Liver (tissue), 9 donors: ENCODE results near the gene PCDHA13. TPM values are rescaled to one million over a fixed set of nuclear protein-coding genes. Genes with fewer than 3 reads are reported as not detected.
"Not testable (repeated sequence)": the region's sequence is repeated elsewhere in the genome, so short reads cannot be mapped to it uniquely, and the experiment has no call there.

Experiments
- DNase-seq: peaks from one replicate; pipeline ENCODE4 v3.0.0-alpha.2; 2017; ENCODE audit warnings: low spot score
- H3K27ac ChIP-seq, 2 donors: one replicate each; pipeline ENCODE4 v1.7.0; 2013; ENCODE audit warnings: inconsistent platforms in 2 of 2, low read length in 2 of 2, control low read depth in 1 of 2, low read depth in 1 of 2, mild to moderate bottlenecking in 1 of 2
- H3K27me3 ChIP-seq, 4 donors: one replicate each; pipeline versions ENCODE4 v1.6.1 to v1.7.0; 2013; ENCODE audit warnings: low read length in 3 of 4, inconsistent platforms in 1 of 4, mild to moderate bottlenecking in 1 of 4, moderate library complexity in 1 of 4; ENCODE audit not compliant: control insufficient read depth in 4 of 4, insufficient read depth in 4 of 4
- H3K36me3 ChIP-seq, 4 donors: one replicate each; pipeline versions ENCODE4 v1.6.1 to v1.7.0; 2013; ENCODE audit warnings: low read length in 3 of 4, mild to moderate bottlenecking in 3 of 4, low read depth in 1 of 4, moderate library complexity in 1 of 4; ENCODE audit not compliant: control insufficient read depth in 4 of 4, insufficient read depth in 3 of 4
- H3K4me1 ChIP-seq, 4 donors: one replicate each; pipeline versions ENCODE4 v1.6.1 to v1.7.0; 2013; ENCODE audit warnings: low read length in 3 of 4, mild to moderate bottlenecking in 3 of 4, moderate library complexity in 1 of 4; ENCODE audit not compliant: control insufficient read depth in 4 of 4, insufficient read depth in 4 of 4
- H3K4me3 ChIP-seq, 3 donors: one replicate each; pipeline versions ENCODE4 v1.6.1 to v1.7.0; 2013; ENCODE audit warnings: low read length in 3 of 3, control low read depth in 1 of 3, low read depth in 1 of 3, mild to moderate bottlenecking in 1 of 3
- H3K9ac ChIP-seq, 2 donors: one replicate each; pipeline ENCODE4 v1.7.0; 2013; ENCODE audit warnings: low read length in 2 of 2, mild to moderate bottlenecking in 2 of 2, moderate library complexity in 2 of 2, control low read depth in 1 of 2, low read depth in 1 of 2
- H3K9me3 ChIP-seq, 4 donors: one replicate each; pipeline versions ENCODE4 v1.6.1 to v1.7.0; 2013; ENCODE audit warnings: low read length in 3 of 4; ENCODE audit not compliant: control insufficient read depth in 4 of 4
- FOXA1 ChIP-seq: IDR thresholded peaks from 2 replicates; pipeline ENCODE4 v1.6.1; 2016; ENCODE audit warnings: antibody characterized with exemption
- GABPA ChIP-seq, 2 donors: IDR thresholded peaks in 1 of 2; conservative IDR thresholded peaks in 1 of 2; 2 replicates each; pipeline ENCODE4 v1.6.1; 2016; ENCODE audit warnings: antibody characterized with exemption in 2 of 2, mild to moderate bottlenecking in 1 of 2, moderate library complexity in 1 of 2
- HNF4A ChIP-seq, 2 donors: conservative IDR thresholded peaks; 2 replicates each; pipeline ENCODE4 v1.6.1; 2016; ENCODE audit warnings: antibody characterized with exemption in 2 of 2, mild to moderate bottlenecking in 2 of 2
- RAD21 ChIP-seq, 2 donors: IDR thresholded peaks; 2 replicates each; pipeline ENCODE4 v1.6.1; 2016; ENCODE audit warnings: antibody characterized with exemption in 2 of 2, mild to moderate bottlenecking in 2 of 2
- RXRA ChIP-seq, 2 donors: IDR thresholded peaks; 2 replicates each; pipeline ENCODE4 v1.6.1; 2017 to 2018; ENCODE audit warnings: antibody characterized with exemption in 2 of 2, mild to moderate bottlenecking in 1 of 2
- TAF1 ChIP-seq: conservative IDR thresholded peaks from 2 replicates; pipeline ENCODE4 v1.6.1; 2016; ENCODE audit warnings: antibody characterized with exemption, mild to moderate bottlenecking
- YY1 ChIP-seq: IDR thresholded peaks from 2 replicates; pipeline ENCODE4 v1.6.1; 2016; ENCODE audit warnings: antibody characterized with exemption, mild to moderate bottlenecking
- WGBS: extraction: QIAGEN DNeasy Blood & Tissue Kit; methylation state at CpG from one replicate; pipeline ENCODE4 v1.1.7; 2013; 5-methylcytosine and 5-hydroxymethylcytosine counted together
- polyA plus RNA-seq, 2 donors: library from polyadenylated mRNA; stranded (reverse) in 1 of 2; unstranded in 1 of 2; fragments of 200-250 nt in 1 of 2; fragments of >200 nt in 1 of 2; fragmentation: Nextera tagmentation in 1 of 2; extraction: Ambion mirVana in 1 of 2; gene quantifications; one replicate each; pipeline versions ENCODE4 v1.2.1 to v1.2.3, GENCODE V29; 2013 to 2015
- total RNA-seq, 2 donors: library from RNA; depleted of rRNA; stranded (reverse); fragments of >200 nt; gene quantifications; one replicate each; pipeline ENCODE4 v1.2.3, GENCODE V29; 2014
- TF ChIP-seq, protein P1 (sequence below): fragments of 150-350 bp; IDR thresholded peaks from 2 replicates; pipeline ENCODE4 v1.5.1; 2017; ENCODE audit warnings: improper control_type of control experiment, low read depth, low read length; ENCODE audit not compliant: missing input control
- TF ChIP-seq, protein P2 (sequence below): IDR thresholded peaks from 2 replicates; pipeline ENCODE4 v1.6.1; 2016; ENCODE audit warnings: antibody characterized with exemption, mild to moderate bottlenecking
- donor health status: healthy.
- donor health status: healthy.
- donor health status: healthy.
- donor health status: healthy.
- donor health status: healthy.

PCDHA13 gene, protein sequence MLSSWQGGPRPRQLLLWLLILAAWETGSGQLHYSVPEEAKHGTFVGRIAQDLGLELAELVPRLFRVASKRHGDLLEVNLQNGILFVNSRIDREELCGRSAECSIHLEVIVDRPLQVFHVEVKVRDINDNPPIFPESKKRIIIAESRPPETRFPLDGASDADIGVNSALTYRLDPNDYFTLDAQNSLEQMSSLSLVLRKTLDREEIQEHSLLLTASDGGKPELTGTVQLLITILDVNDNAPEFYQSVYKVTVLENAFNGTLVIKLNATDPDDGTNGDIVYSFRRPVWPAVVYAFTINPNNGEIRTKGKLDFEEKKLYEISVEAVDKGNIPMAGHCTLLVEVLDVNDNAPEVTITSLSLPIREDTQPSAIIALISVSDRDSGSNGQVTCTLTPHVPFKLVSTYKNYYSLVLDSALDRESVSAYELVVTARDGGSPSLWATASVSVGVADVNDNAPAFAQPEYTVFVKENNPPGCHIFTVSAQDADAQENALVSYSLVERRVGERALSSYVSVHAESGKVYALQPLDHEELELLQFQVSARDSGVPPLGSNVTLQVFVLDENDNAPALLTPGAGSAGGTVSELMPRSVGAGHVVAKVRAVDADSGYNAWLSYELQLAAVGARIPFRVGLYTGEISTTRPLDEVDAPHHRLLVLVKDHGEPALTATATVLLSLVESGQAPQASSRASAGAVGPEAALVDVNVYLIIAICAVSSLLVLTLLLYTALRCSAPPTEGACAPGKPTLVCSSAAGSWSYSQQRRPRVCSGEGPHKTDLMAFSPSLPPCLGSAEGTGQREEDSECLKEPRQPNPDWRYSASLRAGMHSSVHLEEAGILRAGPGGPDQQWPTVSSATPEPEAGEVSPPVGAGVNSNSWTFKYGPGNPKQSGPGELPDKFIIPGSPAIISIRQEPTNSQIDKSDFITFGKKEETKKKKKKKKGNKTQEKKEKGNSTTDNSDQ
- total RNA-seq (under 1 TPM in 1 of 2 donors, not detected in 1; 0.17 TPM), polyA plus RNA-seq (under 1 TPM; 0.03 to 0.07 TPM)

DNA sequence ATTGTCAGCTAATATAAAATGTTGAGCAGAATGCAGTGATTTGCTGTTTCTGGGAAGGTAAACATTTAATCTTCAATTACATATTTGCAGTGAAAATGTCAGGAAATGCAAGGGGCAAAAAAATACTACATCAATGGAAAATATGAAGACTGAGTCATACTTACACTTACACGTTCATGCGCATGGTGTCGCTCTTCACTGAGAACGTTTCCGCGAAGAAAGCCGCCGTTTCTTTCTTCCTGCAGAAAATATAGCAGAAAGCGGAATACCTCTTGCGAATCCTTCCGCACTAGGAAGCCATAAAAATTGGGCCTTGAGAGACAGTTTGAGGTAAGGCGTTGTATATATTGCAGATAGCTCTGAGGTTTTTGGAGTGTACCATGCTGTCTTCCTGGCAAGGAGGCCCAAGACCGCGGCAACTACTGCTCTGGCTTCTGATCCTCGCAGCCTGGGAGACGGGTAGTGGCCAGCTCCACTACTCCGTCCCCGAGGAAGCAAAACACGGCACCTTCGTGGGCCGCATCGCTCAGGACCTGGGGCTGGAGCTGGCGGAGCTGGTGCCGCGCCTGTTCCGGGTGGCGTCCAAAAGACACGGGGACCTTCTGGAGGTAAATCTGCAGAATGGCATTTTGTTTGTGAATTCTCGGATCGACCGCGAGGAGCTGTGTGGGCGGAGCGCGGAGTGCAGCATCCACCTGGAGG lies at the start of gene PCDHA13:
PCDHA13 (plus strand) TSS at position 236 of the 702 bp plus-strand sequence; CDS start at position 381, 145 bp downstream.
- Histone ChIP-seq H3K4me3 (peak within 1 kb of the TSS in 2 of 3 donors; percentile 51 to 57), H3K27me3 (peaks cover 0 to 11% (median 1%) of the 10 kb centered on the region in 4 donors), H3K4me1 (peaks cover 0 to 2% (median 0%) of the 10 kb centered on the region in 4 donors), H3K9ac (no peak within 1 kb of the TSS), H3K9me3 (peaks cover 4 to 31% (median 21%) of the 10 kb centered on the region in 4 donors), H3K36me3 (no peaks in the 10 kb centered on the region), H3K27ac (no peak within 1 kb of the TSS)
- TF ChIP-seq GABPA (IDR thresholded peaks at IDR 0.05 in 1 of 2, conservative IDR thresholded peaks at IDR 0.05 in 1 of 2): no peak
- no peak for TF ChIP-seq RXRA (IDR thresholded peaks at IDR 0.05)
- no peak for TF ChIP-seq TAF1
- no peak for TF ChIP-seq HNF4A (conservative IDR thresholded peaks at IDR 0.05)
- peak; percentile 55 to 68 for TF ChIP-seq RAD21 (IDR thresholded peaks at IDR 0.05)
- no peak for TF ChIP-seq FOXA1
- TF ChIP-seq, protein P1, sequence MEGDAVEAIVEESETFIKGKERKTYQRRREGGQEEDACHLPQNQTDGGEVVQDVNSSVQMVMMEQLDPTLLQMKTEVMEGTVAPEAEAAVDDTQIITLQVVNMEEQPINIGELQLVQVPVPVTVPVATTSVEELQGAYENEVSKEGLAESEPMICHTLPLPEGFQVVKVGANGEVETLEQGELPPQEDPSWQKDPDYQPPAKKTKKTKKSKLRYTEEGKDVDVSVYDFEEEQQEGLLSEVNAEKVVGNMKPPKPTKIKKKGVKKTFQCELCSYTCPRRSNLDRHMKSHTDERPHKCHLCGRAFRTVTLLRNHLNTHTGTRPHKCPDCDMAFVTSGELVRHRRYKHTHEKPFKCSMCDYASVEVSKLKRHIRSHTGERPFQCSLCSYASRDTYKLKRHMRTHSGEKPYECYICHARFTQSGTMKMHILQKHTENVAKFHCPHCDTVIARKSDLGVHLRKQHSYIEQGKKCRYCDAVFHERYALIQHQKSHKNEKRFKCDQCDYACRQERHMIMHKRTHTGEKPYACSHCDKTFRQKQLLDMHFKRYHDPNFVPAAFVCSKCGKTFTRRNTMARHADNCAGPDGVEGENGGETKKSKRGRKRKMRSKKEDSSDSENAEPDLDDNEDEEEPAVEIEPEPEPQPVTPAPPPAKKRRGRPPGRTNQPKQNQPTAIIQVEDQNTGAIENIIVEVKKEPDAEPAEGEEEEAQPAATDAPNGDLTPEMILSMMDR: peak; percentile 17
- TF ChIP-seq, protein P2, sequence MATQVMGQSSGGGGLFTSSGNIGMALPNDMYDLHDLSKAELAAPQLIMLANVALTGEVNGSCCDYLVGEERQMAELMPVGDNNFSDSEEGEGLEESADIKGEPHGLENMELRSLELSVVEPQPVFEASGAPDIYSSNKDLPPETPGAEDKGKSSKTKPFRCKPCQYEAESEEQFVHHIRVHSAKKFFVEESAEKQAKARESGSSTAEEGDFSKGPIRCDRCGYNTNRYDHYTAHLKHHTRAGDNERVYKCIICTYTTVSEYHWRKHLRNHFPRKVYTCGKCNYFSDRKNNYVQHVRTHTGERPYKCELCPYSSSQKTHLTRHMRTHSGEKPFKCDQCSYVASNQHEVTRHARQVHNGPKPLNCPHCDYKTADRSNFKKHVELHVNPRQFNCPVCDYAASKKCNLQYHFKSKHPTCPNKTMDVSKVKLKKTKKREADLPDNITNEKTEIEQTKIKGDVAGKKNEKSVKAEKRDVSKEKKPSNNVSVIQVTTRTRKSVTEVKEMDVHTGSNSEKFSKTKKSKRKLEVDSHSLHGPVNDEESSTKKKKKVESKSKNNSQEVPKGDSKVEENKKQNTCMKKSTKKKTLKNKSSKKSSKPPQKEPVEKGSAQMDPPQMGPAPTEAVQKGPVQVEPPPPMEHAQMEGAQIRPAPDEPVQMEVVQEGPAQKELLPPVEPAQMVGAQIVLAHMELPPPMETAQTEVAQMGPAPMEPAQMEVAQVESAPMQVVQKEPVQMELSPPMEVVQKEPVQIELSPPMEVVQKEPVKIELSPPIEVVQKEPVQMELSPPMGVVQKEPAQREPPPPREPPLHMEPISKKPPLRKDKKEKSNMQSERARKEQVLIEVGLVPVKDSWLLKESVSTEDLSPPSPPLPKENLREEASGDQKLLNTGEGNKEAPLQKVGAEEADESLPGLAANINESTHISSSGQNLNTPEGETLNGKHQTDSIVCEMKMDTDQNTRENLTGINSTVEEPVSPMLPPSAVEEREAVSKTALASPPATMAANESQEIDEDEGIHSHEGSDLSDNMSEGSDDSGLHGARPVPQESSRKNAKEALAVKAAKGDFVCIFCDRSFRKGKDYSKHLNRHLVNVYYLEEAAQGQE: peak; percentile 22
- no peak for TF ChIP-seq YY1
- no peak for DNase-seq
- whole genome bisulfite sequencing: 16% methylated on average over 35 of the region's 35 CpGs

DNA sequence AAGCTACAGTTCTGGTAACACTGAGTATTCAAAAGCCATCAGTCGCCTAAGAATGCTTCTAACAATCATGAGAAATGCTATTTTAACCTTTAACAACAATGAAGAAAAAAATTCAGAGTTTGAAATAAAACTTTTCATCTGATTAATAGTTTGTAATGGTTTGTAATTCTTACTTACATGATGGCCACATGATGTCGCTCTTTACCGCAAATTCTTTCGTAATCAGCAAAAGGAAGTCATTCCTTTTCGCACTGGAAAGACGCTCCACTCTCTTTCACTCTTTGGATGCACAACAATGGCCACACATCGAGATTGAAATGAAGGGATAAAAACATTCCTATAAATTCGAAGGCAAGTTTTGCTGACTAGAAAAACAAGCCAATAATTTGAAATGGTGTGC lies 47.9 kb upstream of the PCDHA13 start, which contains the start of gene PCDHA7:
PCDHA7 (plus strand) TSS at position 277 of the 400 bp plus-strand sequence; CDS start at position 392, 115 bp downstream.
- WGBS: 10% methylated on average over 8 of the region's 8 CpGs
- peak in 1 of 2 donors; percentile 14 for TF ChIP-seq RAD21 (IDR thresholded peaks at IDR 0.05)
- no peak for TF ChIP-seq TAF1
- H3K36me3 ChIP-seq: no peaks in the 10 kb centered on the region
- peaks cover 13 to 27% (median 20%) of the 10 kb centered on the region in 4 donors for H3K9me3 ChIP-seq
- no peak within 1 kb of the TSS for H3K9ac ChIP-seq
- H3K4me3 ChIP-seq: peak within 1 kb of the TSS in 1 of 3 donors; percentile 8
- no peak for DNase-seq
- H3K4me1 ChIP-seq: no peaks in the 10 kb centered on the region
- no peak within 1 kb of the TSS for H3K27ac ChIP-seq
- H3K27me3 ChIP-seq: peaks cover 0 to 9% (median 3%) of the 10 kb centered on the region in 4 donors

DNA sequence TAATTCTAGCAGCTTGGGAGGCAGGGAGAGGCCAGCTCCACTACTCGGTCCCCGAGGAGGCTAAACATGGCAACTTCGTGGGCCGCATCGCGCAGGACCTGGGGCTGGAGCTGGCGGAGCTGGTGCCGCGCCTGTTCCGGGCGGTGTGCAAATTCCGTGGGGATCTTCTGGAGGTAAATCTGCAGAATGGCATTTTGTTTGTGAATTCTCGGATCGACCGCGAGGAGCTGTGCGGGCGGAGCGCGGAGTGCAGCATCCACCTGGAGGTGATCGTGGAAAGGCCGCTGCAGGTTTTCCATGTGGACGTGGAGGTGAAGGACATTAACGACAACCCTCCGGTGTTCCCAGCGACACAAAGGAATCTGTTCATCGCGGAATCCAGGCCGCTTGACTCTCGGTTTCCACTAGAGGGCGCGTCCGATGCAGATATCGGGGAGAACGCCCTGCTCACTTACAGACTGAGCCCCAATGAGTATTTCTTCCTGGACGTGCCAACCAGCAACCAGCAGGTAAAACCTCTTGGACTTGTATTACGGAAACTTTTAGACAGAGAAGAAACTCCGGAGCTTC lies 47.4 kb upstream of the PCDHA13 start:
- Histone ChIP-seq H3K4me3 (peak overlapping the region in 1 of 3 donors; percentile 8), H3K9me3 (peaks cover 11 to 25% (median 18%) of the 10 kb centered on the region in 4 donors)
- not testable (repeated sequence) for H3K27me3 ChIP-seq, H3K36me3 ChIP-seq, H3K27ac ChIP-seq, H3K9ac ChIP-seq, DNase-seq, H3K4me1 ChIP-seq
- WGBS: 20% methylated on average over 35 of the region's 38 CpGs
